AG04449 (cell line): Measurements from ENCODE around the gene LRRC75B.
A peak's percentile ranks its signal among the peaks of the same experiment; 100 is the strongest.
"Not testable (repeated sequence)": the region's sequence is repeated elsewhere in the genome, so short reads cannot be mapped to it uniquely, and the experiment has no call there.

Experiments
- CTCF ChIA-PET: fragments of 350-600 bp; formaldehyde crosslinking; extraction: SDS; loops from one replicate; lab custom pipeline; 2021; ENCODE audit warnings: antibody characterized with exemption; lab: Yijun Ruan, JAX
- POLR2A ChIA-PET: fragments of 400-600, 350-600 bp; formaldehyde crosslinking; extraction: SDS; loops from one replicate; lab custom pipeline; 2020; ENCODE audit warnings: antibody characterized with exemption, inconsistent platforms; lab: Yijun Ruan, JAX
- DNase-seq: peaks from one replicate; pipeline ENCODE4 v3.0.0-alpha.2; 2010; ENCODE audit warnings: low read depth, low spot score
- H3K4me3 ChIP-seq: 2 replicates; pipeline ENCODE4 v1.5.1; 2011; ENCODE audit warnings: low read depth, mild to moderate bottlenecking, control low read depth, low read length
- TF ChIP-seq, protein P1 (sequence below): IDR thresholded peaks from one replicate; pipeline ENCODE4 v1.5.1; 2011; ENCODE audit warnings: mild to moderate bottlenecking, moderate library complexity, low read length, control low read depth, inconsistent platforms; ENCODE audit not compliant: insufficient read depth; ENCODE audit errors: missing control alignments

LRRC75B gene

DNA sequence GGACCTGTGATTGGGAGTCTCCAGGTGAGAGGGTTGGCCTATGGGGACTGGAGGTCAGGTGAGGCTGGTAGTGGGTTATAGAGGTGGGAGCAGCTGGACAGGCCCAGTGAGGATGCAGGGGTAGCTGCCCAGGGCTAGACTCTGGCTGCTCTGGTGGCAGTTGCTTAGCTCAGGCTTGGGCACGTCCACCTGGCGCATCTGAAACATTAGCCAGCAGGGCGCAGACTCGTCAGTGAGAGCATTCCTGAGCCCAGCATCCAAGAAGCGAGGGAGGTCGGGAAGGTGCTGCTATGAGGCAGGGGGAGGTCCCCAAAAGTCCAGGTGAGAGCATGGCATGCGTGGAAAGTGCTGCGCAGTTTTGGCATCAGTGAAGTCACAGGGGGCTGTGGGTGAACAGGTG lies 6.6 kb upstream of the LRRC75B start:
- TF ChIP-seq, protein P1, sequence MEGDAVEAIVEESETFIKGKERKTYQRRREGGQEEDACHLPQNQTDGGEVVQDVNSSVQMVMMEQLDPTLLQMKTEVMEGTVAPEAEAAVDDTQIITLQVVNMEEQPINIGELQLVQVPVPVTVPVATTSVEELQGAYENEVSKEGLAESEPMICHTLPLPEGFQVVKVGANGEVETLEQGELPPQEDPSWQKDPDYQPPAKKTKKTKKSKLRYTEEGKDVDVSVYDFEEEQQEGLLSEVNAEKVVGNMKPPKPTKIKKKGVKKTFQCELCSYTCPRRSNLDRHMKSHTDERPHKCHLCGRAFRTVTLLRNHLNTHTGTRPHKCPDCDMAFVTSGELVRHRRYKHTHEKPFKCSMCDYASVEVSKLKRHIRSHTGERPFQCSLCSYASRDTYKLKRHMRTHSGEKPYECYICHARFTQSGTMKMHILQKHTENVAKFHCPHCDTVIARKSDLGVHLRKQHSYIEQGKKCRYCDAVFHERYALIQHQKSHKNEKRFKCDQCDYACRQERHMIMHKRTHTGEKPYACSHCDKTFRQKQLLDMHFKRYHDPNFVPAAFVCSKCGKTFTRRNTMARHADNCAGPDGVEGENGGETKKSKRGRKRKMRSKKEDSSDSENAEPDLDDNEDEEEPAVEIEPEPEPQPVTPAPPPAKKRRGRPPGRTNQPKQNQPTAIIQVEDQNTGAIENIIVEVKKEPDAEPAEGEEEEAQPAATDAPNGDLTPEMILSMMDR: no peak
- DNase-seq: no peak
- POLR2A ChIA-PET: no interaction called here
- CTCF ChIA-PET: interaction anchor here (0.6 kb wide), 1 partner anchor 1721 kb away, joined by 3 read pairs; no protein-coding TSS in a partner anchor
- no peak overlapping the region for H3K4me3 ChIP-seq

- CTCF ChIA-PET, H3K4me3 ChIP-seq, DNase-seq, POLR2A ChIA-PET: not testable (repeated sequence)
Observed at GRCh38 chr22:24597076-24597475, 4.2 kb upstream of the LRRC75B start.

GRCh38 chr22:24595863-24596262 lies 3.0 kb upstream of the LRRC75B start:
- CTCF ChIA-PET: no interaction called here
- POLR2A ChIA-PET: no interaction called here
- TF ChIP-seq, protein P1: no peak

DNA sequence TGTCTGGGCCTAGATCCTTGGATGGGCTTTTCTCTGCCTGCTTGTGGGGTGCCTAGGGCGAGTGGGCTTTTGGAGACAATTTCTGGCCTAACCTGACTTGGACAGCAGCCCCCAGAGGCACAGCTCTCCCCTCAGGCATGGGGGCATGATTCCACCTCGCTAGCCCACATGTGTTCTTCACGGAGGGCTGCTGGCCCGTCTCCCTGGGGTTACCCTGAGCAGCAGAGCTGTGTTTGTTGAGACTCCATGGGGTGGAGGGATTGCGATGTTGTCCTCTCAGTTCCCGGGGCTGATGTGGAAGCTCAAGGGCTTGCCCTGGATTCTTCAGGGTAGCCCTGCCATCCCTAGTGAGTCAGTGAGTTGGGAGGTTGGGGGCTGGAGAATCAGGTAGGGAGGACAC lies 2.4 kb upstream of the LRRC75B start:
- DNase-seq: no peak
- H3K4me3 ChIP-seq: no peak overlapping the region
- CTCF ChIA-PET: no interaction called here
- POLR2A ChIA-PET: no interaction called here
- TF ChIP-seq, protein P1: no peak

More at GRCh38 chr22:24595863-24596262, 3.0 kb upstream of the LRRC75B start:
- no peak overlapping the region for H3K4me3 ChIP-seq
- DNase-seq: no peak

DNA sequence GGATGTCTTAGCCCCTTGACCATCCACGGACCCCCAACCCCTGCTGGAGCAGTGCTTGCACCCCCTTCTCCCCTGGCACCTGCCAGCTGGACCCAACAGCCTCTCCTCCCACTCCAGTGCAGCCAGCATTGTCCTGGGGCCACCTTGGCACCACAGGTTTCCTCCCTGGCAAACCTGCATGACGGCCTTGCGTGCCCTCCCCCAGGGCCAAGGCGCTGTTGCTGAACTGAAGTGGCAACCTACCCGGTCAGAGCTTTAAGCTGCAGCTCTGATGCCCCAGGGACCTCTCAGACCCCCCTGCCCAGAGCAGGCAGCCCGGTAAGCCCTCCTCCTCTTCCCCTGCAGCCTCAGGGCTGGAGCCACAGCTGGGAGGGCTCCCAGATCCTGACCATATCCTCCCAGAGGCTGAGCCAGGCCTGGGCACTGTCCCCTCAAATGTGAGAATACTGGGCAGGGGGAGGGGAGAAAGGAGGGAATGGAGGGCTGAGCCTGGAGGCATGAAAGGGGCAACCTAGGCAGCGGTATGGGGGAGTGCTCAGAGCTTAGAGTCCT lies 1.8 kb upstream of the LRRC75B start:
- ChIA-PET CTCF (no interaction called here), POLR2A (no interaction called here)
- DNase-seq: no peak
- H3K4me3 ChIP-seq: no peak overlapping the region
- TF ChIP-seq, protein P1: no peak

- ChIA-PET CTCF (no interaction called here), POLR2A (no interaction called here)
- DNase-seq: no peak
- no peak overlapping the region for H3K4me3 ChIP-seq
- TF ChIP-seq, protein P1: no peak
Observed at GRCh38 chr22:24593836-24594568, 1.1 kb upstream of the LRRC75B start.

DNA sequence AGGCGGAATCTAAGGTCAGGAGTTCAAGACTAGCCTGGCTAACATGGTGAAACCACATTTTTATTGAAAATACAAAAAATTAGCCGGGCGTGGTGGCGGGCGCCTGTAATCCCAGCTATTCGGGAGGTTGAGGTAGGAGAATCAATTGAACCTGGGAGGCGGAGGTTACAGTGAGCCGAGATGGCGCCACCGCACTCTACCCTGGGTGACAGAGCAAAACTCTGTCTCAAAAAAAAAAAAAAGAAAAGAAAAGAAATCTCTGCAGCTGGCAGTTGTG lies 624 bp upstream of the LRRC75B start:
- POLR2A ChIA-PET: interaction anchor here (0.6 kb wide), 1 partner anchor 13 kb away, joined by 3 read pairs; no protein-coding TSS in a partner anchor

More for the DNA sequence above, 624 bp upstream of the LRRC75B start:
- DNase-seq, CTCF ChIA-PET: not testable (repeated sequence)
- H3K4me3 ChIP-seq: peak overlapping the region; percentile 64
